Umbilical cord (tissue), 2 donors: Measurements from ENCODE around the gene ZNF358. TPM values are rescaled to one million over a fixed set of nuclear protein-coding genes. Genes with fewer than 3 reads are reported as not detected.

ENCODE experiments used
- DNase-seq: peaks from one replicate; pipeline ENCODE4 v3.0.0-alpha.2; 2015; ENCODE audit warnings: low spot score
- total RNA-seq: library from RNA; depleted of rRNA; stranded (reverse); fragments of >200 nt; gene quantifications from one replicate; pipeline ENCODE4 v1.2.3, GENCODE V29; 2014; ENCODE audit warnings: low replicate concordance; ENCODE audit not compliant: insufficient read depth

ZNF358 gene
- total RNA-seq, 1 donor from 2014 or later = 29.9 TPM

- peak; percentile 92 for DNase-seq
These were observed 27.1 kb upstream of the ZNF358 start, which contains the start of gene PEX11G for GRCh38 chr19:7488736-7489353. Gene PEX11G (minus strand): TSS chr19:7489035. CDS start chr19:7489010, 25 bp downstream.

- no peak for DNase-seq
These were observed 26.3 kb upstream of the ZNF358 start for GRCh38 chr19:7489609-7490044.

- DNase-seq = no peak
These were observed 23.8 kb upstream of the ZNF358 start for GRCh38 chr19:7492142-7492541.

DNA sequence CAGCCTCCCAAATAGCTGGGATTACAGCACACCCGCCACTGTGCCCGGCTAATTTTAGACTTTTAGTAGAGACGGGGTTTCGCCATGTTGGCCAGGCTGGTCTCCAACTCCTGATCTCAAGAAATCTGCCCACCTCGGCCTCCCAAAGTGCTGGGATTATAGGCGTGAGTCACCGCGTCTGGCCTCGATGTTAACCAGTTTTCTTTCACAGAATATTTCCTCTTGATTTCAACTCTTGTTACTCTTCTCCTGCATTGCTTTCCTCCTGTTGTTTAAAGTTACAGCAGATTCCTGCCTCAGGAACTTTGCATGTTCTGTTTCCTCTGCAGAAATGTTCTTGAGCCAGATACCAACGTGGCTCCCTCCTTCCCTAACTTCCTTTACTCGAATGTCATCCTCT, 23.3 kb upstream of the ZNF358 start:
- no peak for DNase-seq

GRCh38 chr19:7494416-7495098, 21.3 kb upstream of the ZNF358 start:
- no peak for DNase-seq

- DNase-seq = no peak
These were observed 18.6 kb upstream of the ZNF358 start for GRCh38 chr19:7497292-7497691.

DNA sequence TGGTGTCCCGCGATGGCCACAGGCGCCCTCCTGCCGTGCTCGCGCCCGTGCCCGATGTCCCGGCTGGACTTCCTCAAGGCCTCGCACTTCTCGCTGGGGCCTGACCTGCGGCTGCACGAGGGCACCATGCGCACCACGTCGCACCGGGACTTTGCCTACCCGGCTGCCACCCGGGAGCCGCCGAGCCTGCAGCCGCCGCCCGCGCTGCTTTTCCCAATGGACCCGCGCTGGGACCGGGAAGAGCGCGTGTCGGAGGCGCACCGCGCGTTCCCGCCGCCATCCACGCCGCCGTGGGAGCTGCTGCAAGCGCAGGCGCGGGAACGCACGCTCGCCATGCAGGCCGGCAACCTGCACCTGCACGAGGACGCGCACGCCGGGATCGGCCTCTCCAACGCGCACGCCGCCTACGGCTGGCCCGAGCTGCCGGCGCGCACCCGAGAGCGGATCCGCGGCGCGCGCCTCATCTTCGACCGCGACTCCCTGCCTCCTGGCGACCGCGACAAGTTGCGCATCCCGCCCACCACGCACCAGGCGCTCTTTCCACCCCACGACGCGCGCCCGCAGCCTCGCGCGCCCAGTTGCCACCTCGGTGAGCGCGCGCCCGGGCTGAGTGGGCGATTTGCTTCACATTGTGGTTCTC, 15.0 kb upstream of the ZNF358 start:
- no peak for DNase-seq

GRCh38 chr19:7502552-7502951, 13.4 kb upstream of the ZNF358 start:
- DNase-seq = no peak

DNA sequence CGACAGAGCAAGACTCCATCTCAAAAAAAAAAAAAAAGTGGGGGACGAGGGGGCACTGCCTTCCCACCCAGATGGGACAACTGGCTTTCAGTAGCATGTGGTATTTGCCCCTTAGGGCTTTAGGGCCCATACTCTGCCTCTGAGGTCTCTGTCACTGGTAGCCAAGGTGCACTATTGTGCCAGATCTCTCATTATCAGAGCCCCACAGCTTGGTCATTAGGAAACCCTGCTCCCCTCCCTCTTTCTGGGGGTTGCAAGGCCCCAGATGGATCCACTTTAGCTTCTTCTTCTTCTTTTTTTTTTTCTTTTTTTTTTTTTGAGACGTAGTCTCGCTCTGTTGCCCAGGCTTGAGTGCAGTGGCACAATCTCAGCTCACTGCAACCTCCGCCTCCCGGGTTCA, 11.2 kb upstream of the ZNF358 start:
- no peak for DNase-seq

DNA sequence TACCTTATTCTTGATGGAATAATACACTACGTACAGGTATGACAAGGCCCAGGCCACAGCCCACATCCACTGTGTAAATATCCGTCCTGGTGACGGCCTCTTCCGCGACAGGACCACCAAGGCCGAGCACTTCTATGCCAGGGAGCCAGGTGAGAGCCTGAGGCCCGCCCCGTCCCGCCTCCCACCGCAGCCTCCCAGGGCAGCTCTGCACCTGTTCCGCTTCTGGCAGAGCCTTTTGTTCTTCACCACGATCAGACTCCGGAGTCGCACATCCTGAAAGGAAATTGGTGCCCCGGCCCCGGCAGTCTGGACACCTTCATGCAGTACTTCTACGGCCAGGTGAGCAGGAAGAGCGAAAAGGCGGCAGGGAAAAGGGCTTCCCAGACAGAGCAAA, 10.6 kb upstream of the ZNF358 start:
- no peak for DNase-seq

GRCh38 chr19:7505682-7506384, 10.1 kb upstream of the ZNF358 start:
- no peak for DNase-seq

GRCh38 chr19:7506385-7507328, 9.2 kb upstream of the ZNF358 start:
- DNase-seq = peak; percentile 33

- DNase-seq = peak; percentile 52
These were observed 8.0 kb upstream of the ZNF358 start for GRCh38 chr19:7507884-7508283.

- no peak for DNase-seq
These were observed 6.3 kb upstream of the ZNF358 start for GRCh38 chr19:7509625-7510024.

DNA sequence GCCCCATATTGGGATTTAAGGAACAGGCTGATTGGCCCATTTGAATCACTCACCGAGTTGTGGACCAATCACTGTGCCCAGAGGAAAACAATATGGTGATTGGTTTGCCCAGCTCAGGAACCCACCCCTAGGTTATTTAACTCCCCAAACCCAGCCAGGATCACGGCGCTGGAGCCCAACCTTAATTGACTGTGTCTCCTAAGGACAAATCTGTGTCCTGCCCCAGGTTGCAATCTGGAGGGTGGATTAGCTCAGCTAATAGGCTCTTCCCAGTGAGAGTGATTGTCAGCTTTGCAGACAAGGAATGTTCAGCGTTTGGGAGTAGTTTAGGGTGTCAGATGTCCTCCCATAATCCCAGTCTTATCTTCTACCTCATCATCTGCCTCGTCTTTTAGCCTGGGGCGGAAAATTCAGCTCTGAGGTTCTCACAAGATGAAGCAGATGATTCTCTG, 3.5 kb upstream of the ZNF358 start:
- peak; percentile 56 for DNase-seq

GRCh38 chr19:7513809-7514642, 1.9 kb upstream of the ZNF358 start:
- DNase-seq = no peak

GRCh38 chr19:7515110-7515644, 726 bp upstream of the ZNF358 start:
- peak; percentile 50 for DNase-seq

DNA sequence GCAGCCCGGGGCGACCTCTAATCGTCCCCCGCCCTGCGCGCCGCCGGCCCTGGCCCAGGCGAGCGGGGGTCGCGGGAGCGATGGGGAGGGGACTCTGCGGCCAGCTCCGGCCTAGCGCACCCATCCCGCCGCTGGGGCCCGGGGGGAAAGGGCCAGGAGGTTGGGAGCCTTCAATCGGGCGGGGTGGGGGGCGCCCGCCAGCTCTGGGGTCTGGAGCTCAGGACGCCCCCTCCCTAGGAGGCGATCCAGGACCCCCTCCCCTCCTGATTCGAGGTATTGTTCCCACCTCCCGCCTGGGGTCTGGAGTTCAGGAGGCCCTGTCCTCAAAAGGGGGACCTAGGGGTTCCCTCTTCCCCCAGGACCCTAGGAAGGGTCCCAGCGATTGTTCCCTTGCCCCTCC, 430 bp downstream of the ZNF358 start:
- DNase-seq = no peak

GRCh38 chr19:7516878-7517277, 975 bp downstream of the ZNF358 start:
- DNase-seq = no peak
